CD4-positive, alpha-beta T cell treated with Interleukin-4 for 4 hours (primary cell): ENCODE data around the gene GLDC.
"Not testable (repeated sequence)": the region's sequence is repeated elsewhere in the genome, so short reads cannot be mapped to it uniquely, and the experiment has no call there.

Source experiments
- DNase-seq: peaks from one replicate; pipeline ENCODE4 v3.0.0-alpha.2; 2020

Gene GLDC

DNA sequence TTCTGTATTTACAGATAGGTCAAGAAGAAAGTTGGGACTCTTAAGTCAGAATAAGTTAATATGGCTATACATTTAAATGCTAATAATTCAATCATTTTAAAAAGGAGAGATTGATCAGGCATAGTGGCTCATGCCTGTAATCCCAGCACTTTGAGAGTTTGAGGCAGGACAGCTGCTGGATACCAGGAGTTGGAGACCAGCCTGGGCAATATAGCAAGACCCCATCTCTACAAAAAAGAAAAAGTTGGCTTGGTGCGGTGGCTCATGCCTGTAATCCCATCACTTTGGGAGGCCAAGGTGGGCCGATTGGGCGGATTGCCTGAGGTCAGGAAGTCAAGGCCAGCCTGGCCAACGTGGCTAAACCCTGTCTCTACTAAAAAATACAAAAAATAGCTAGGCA lies 15.0 kb upstream of the GLDC start:
- DNase-seq, result no peak

DNA sequence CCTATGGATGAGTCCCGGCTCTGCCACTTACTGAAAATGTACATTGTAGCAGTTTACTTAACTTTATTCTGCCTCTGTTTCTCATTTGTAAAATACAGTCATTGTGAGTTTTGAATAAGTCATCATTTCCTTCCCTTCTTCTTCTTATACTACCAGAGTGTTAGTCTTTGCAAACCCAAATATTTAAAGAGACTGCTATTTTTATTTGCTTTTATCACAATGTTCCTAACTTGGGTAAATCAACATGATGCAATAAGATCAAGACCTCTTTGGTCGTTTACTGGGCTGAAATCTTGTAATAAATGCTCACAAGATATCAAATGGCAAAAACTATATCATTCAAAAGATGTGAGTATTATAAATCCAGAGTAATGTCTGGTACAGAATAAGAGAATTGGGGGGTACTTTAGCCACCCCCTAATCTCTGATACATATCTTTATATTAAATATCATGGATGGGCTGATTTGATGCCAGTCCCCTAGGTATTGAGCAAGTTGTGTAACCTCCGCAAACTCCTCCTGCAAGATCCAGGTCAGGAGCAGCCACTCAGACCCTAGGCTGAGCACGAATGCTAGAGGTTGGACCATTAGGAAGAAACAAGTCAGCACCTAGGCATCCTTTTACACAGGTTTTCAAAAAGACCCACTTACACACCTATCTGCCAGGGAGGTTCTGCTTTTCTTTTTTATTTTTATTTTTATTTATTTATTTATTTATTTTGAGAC lies 13.3 kb upstream of the GLDC start:
- DNase-seq, result no peak

DNA sequence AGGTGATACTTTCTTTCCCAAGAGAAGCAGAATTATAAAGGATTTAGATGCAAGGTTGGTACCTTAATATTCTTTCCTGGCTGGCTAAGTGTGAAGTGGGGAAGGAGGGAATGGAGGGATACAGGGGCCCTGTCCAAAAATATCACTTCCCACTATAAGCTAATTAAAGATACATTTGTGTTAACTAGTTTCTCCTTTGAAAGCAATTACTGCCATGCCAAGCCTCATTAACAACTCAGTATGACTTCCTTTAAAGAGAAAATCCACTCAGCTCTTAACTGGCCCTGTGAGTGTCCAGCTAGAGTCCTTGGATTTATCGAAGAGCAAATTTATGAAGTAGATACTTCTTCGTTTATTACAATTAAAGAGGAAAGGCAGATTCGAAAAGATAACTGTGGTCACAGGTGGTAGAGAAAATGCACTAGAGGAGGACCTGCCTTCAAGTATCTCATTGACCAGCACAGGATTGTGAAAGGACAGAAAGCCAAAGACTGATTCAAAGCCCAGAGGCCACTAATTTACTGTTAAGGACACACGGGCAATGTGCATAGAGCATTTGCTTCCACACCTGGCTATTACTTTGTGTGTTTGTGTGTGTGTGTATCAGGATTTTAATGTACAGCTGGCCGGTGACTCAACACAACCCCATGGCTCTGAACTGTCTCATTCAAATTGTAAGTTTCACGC lies 11.2 kb upstream of the GLDC start:
- DNase-seq, result no peak

DNA sequence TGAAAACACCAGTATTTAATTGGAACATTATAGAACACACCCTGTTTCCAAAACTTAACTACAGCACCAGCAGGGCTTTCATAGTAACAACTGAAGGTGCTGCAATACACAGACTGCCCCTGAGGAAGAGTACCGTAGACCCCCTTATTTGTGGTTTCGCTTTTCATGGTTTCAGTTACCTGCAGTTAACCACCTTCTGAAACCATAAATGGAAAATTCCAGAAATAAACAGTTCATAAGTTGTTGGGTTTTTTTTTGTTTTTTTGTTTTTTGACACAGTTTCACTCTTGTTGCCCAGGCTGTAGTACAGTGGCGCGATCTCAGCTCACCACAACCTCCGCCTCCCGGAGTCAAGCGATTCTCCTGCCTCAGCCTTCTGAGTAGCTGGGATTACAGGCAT lies 9.5 kb upstream of the GLDC start:
- DNase-seq, result no peak

DNA sequence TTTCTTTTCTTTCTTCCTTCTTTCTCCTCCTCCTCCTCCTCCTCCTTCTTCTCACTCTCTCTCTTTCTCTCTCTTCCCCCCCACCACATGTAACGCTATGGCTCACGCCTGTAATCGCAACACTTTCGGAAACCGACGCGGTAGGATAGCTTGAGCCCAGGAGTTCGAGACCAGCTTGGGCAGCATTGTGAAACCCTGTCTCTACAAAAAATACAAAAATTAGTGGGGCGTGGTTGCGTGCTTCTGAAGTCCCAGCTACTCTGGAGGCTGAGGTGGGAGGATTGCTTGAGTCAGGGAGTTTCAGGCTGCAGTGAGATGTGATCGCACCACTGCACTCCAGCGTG lies 736 bp upstream of the GLDC start:
- DNase-seq, result no peak

DNA sequence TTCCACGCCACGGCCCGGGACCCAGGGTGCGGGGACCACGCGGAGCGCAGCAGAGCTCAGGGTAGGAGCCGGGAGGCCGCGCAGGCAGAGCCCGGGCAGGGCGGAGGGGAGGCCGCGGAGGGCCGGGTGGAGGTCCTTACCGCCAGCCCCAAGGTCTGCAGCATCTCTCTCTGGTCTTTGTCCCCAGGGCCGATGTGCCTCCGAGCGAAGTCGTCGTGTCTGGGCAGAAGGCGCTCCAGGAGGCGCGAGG lies 499 bp downstream of the GLDC start:
- DNase-seq, result not testable (repeated sequence)

DNA sequence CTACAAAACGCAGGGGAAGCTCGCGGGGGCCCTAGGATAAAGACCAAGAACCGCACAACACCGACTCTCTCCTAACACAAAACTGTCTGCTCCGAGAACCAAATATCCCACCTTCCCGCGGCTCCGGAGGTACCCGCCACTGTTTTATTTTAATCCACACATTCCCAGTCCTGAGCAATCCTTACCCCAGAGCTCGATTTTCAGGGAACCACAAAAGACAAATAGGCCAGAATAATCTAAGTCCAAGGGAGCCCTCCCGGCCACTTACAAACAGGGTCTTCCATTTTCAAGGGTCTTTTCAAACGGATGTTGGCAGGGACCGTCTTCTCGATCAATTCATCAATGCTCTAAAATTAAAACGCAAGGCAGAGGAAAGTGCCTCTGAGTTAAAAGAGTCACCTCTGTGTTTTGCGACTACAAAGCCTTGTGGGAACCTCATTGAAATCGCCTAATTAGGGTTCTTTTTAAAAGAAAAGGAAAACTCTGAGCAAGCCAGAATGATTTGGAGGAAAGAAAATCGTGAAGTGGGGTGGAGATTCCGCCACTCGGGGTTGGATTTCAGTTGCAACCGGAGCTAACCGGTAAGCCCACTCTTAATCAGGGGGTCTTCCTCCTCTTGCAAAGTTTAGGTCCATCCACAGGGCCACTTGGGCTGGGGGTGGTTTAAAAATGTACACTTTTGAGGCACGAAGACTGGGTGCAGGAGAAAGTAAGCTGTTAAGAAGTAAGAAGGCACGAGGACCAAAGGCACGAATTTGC lies 1.0 kb downstream of the GLDC start:
- DNase-seq, result no peak

DNA sequence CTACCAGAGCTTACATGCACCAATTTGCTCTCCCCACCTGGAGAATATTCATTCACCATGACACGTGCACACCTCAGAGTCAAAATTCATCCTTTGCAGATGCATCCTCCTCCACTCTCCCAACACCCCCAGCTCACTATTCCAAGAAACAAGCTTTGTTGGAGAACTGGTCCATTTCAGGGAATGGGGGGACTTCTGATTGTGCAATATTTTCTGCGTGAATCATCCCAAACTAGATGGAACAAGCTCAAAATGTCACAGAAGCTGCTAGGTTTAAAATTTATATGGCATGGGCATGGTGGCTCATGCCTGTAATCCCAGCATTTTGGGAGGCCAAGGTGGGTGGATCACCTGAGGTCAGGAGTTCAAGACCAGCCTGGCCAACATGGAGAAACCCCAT lies 3.6 kb downstream of the GLDC start:
- DNase-seq, result no peak

DNA sequence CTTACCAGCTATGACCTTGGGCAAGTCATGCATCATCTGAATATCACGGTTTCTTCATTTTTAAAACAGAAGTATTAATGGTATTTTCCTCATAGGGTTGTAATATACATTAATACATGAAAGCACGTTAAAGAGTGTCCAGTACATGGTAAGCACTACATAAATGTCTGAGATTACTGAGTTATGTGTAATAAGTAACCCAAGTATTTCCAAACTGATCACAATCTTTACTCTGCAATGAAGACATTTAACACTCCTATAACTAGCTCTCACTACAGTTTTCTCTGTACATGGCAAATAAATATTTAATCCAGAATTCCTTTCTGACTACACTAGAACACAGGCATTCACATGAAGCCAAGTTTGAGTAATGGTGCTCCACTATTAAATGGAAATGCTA lies 4.0 kb downstream of the GLDC start:
- no peak for DNase-seq

DNA sequence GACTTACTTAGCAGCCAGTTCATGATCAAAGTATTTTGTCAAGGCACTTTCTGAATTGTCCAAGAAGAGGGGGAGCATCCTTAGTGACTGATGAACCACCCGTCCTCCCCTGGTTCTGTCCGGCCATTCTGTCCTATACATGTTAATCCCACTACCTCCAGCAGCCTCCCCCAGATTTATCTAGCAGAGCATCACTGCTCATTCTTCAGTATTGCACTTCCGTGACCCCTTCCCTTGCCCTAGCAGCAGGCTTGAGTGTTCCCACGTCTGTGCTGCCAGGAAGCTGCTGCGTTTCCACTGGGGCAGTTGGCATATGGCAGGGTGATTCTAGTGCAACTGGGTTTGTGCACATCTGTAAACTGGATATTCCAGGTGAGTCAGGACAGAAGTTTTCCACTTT lies 4.5 kb downstream of the GLDC start:
- DNase-seq, result no peak

DNA sequence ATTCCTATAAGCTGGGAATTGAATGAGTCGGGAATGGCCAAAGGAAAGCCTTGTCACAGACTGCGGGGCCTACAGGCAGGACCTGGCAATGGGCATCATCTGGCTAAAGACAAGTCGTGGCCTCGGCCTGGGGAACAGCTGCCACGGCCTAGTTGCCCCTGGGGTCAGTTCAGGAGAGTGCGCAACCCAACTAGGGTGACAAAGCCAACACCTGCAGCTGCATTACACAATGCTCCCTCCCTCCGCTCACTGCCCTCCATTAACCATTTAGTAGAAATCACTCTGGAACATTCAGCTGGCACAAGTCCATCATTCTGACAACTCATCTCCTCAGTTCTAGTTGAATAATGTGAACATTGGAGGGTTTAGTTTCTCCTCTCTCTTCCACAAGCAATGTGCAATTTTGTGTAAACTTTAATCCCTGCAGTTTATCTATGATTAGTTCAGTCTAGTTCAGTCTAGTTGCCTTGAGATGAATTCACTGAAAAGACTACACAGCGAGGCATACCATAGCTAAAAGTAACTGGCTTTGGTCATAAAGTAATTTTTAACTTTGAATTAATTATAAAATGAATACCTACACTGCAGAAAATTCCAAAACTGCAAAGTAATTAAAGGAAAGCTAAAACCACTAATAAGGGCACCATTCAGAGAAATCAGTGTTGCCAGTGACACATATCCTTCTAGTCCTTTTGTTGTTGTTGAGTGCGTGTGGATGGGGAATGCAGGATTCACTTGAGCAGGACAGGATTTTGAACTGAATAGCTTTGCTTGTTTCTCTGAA lies 5.1 kb downstream of the GLDC start:
- DNase-seq, result no peak

DNA sequence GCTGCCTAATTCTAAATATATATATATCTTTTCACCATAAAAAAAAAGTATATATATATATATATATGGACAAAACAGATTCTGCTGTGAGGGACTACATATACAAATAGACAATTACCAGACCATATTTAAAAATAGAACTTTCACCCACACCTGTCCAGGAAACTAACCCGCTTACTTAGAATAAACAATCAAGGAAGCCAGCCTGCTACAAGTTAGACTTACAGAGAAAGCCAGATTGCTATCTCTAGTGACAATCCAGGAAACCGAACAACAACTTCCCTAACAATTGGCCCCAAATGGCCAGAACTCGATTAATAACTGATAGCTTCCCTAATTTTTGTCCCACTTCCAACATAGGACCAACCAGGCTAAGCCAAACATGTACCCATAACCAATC lies 5.9 kb downstream of the GLDC start:
- DNase-seq, result no peak

DNA sequence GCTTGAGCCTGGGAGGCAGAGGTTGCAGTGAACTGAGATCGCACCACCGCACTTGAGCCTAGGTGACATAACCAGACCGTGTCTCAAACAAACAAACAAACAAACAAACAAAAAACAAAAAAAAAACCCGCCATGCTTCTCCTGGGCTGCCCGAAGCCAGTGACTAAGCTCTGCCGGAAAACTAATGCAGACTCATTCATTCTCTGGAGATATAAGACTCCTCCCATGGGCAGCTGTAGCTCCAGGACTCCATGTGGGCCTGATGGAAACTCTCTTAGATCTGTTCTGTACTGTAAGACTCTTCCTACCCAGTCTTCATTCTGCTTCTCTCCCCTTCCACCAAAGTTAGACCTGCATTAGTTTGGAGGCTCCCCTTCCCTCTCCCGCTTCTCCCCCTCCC lies 11.1 kb downstream of the GLDC start:
- DNase-seq, result no peak

DNA sequence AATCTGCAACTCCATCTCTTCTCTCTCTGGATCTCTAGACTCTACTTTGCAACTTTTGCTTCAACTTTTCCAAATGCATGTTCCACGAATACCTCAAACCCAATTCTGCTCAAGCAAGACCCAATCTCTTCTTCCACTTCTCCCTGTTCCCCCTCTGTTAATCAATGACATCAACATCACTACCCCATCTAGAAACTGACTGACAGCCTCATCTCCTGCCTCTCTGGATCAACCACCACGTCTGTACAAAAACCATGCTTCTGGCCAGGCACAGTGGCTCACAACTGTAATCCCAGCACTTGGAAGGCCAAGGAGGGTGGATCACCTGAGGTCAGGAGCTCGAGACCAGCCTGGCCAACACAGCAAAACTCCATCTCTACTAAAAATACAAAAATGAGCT lies 12.2 kb downstream of the GLDC start:
- no peak for DNase-seq

DNA sequence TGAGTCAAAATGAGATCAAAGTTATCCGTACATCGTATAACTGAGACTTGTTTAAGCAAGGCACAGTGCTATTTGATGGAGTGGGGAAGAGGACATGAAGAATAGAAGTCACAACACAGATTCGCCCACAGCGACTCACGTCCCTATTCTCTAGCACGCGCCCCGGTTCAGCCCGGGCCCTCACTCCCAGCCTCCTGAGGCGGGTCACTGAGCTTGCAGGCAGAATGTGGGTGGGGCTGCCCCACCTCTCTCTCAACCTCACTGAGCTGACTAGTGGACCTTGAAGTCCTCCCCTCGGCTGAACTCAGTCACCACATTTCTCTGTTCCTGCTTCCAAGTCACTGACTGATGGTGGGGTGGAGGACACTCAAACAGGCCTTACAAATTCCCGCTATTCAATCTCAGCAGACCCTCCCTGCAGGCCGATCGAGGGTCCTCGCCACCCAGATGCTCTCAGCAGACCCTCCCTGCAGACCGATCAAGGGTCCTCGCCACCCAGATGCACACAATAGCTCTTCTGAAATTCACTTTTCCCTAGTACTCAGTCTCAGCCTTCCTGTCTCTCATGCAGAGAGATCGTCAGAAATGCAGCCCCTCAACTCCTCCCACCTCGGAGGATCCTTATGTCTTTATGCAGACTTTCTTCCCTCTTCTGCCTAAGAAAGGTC lies 12.9 kb downstream of the GLDC start:
- DNase-seq, result no peak

DNA sequence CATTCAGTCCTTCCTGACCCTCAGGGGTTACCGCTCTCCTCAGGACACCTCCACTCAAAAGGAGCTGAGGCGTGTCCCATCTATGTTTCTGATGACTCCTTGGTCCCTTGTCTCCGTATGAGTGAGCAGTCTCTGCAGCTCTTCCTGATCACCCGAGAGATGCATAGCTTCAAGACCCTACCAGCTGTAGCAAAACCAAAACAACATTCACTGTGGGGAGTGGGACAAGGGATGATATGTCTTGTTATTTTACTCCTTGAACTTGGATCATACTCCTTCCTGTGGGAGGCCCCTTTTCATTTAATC lies 14.4 kb downstream of the GLDC start:
- no peak for DNase-seq

DNA sequence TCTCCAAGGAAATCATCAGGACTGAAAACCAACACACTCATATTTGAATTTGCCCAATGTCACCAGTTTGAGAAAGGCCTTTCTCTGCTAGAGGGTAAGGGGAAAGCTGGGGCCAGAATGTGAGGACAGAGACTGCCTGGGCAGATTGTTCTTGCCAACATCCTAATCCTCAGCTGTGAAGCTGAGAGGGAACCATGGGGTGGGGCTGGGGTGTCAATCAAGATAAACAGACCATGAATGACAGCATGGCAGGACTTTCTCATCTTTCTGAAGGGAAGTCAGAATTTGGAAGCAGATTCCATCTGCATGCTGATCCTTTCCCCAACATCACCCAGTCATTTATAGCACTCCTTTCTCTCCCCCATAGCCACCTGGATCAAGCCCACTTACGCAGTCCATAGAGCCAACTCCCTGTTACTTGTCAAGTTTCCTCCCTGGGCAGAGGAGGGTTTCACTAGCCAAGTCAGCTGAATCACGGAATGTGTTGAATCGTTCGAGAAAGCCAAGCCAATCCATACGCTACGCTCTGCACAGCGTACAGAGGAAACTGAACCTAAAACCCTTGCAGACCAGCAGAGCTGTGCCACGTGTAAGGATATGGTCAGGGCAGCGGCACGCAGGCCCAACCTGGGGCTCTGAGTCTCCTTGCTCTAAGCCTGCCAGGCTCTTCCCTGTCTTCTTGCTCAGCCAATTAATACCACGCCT lies 14.9 kb downstream of the GLDC start:
- DNase-seq, result no peak

DNA sequence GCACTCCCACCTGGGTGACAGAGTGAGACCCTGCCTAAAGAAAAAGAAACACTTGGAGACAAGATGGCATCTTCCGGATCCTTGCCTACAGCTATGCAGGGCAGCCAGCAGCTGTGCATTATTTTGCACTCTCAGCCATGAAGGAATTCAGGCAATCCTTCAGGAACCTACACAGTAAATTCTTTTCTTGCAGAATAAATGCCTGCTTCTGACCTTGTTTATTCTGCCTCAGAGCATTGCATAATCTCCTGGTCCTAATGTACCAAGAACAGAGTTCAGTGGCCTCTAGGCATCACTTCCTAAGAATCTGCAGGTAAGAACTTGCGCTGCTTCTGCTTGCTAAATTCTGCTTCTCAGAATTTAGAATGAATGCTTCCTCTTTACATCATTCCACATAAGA lies 16.8 kb downstream of the GLDC start:
- DNase-seq, result no peak

DNA sequence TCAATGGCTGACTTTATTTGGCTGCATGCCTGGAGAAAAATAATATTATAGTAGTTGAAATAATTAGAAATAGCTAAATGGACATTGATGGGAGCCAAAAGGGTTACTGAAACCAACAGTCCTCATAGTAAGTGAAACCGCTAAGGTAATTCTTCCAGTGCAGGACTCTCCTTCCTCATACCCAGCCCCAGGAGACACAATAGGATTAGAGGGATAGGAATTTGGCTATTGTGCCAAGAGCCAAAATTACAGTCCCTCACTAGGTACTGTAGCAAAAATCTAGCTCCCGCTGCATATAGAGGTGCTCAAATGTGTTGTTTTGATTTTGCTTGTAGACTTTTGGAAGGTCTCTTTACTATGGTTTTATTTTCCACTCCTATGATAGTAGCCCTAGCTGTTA lies 20.2 kb downstream of the GLDC start:
- no peak for DNase-seq

DNA sequence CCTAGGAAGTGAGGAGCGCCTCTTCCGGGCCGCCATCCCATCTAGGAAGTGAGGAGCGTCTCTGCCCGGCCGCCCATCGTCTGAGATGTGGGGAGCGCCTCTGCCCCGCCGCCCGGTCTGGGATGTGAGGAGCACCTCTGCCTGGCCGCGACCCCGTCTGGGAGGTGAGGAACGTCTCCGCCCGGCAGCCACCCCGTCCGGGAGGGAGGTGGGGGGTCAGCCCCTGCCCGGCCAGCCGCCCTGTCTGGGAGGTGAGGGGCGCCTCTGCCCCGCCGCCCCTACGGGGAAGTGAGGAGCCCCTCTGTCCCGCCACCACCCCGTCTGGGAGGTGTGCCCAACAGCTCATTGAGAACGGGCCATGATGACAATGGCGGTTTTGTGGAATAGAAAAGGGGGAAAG lies 22.7 kb downstream of the GLDC start:
- not testable (repeated sequence) for DNase-seq

DNA sequence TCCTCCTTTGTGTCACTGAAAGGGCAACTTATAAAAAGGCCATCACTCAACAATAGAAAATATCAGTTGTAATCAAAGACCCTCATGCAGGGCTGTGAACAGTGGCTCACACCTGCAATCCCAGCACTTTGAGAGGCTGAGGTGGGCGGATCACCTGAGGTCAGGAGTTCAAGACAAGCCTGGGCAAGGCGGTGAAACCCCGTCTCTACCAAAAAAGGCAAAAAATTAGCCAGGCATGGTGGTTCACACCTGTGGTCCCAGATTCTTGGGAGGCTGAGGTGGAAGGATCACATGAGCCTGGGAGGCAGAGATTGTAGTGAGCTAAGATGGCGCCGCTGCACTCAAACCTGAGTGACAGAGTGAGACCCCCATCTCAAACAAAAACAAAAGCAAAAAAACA lies 24.7 kb downstream of the GLDC start:
- no peak for DNase-seq

DNA sequence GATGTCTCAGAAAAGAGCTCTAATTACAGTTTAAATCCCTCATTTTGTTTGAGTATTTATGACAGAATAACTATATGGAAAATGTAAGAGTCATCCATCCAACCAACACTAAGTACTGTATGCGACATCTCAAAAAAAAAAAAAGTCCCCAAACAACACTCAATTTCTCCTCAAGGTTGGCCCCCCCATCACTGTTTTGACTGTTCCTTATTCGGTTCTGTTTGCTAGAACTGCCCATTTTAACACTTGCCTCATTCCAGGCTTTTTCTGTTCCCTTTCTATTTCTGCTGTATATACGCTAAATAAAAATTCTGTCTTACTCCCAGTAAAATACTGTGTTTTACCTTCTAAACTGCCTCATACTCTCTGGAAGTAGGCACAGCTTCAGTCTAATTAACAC lies 25.2 kb downstream of the GLDC start:
- no peak for DNase-seq

DNA sequence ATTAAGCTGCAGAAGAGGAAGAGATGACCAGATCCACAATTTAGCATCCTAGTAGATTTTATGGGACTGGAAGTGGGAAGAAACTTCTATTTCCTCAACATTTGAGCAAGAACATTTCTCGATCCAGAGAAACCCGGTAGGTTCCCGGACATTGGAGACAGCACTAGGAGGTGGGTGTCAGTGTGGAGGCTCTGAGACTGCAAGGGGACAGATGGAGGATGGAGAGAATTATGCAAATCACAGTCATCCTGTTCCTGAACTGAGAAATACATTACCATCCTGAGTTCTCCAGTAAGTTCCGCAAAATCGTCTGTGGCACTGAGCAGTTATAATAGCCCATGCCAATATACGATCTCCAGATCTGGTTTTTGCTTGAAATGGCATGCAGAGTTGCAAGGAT lies 25.6 kb downstream of the GLDC start:
- DNase-seq, result no peak
